Fibroblast of upper back skin (primary cell): ENCODE measurements around the gene DBP.

Source experiments
- DNase-seq: peaks from one replicate; pipeline ENCODE4 v3.0.0-alpha.2; 2013

DBP gene

DNA sequence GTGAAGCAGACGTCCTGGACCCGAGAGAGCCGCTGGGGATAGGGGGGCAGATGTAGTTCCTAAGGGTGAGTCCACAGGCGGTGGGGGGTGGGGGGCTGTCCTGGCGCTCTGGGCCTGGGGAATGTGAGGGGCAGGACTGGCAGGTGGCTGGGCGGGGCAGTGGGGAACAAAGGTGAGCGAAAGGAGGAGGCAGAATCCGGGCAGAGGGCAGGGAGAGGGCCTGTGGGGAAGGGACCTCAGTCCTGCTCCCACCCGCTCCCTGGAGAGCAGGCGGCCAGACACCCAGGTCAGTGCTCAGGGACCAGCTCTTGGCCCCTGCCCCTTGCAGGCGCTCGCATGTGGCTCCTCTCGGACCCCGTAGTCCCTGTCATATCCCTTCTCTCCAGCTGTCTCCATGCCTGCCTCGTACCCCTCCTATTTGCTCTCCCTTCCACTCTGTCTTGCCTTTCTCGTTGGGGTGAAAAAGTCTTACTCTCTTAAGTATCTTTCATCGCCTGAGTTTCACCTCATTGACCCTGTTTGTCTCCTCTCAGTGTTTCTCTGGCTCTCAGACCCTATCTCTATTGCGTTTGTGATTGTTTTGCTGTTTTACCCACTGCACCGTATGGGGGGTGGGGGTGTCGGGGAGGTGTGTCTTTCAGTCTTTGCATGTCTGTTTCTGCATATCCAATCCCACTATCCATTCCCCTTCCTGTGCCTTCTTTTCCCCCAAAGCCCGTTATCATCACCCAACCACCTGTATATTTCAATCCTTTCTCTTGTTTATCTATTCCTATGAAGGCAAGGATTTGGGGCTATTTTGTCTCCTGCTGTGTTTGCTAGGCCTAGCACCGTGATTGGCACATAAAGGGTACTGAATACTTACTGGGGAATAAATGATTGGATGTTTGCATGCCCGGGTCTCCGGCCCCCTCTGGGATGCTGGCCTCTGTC lies 12.1 kb downstream of the DBP start:
- DNase-seq = no peak

DNA sequence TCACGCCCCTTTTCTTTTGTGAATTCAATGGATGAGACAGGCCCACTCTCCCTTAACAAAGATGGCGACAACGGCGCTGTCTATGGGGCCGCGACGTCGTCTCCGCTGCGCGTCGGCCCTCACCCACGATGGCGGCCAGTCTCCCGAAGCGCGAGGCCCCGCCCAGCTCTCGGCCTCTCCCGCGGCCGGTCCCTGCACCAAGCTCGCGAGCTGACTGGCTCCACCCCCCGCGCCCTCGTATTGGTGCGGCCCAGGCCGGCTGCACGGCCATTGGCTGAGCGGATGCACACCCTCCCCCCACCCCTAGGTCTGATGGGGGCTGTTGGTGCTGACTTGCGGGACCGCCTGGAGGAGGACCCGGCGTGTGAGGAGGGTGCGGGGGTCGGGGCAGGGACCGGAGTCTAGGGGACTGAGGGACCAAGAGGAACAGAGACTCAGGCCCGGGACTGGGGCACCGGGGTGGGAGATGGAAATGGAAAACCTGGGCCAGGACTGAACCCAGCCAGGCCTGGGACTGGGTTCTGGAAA lies 13.0 kb downstream of the DBP start:
- peak; percentile 98 for DNase-seq

DNA sequence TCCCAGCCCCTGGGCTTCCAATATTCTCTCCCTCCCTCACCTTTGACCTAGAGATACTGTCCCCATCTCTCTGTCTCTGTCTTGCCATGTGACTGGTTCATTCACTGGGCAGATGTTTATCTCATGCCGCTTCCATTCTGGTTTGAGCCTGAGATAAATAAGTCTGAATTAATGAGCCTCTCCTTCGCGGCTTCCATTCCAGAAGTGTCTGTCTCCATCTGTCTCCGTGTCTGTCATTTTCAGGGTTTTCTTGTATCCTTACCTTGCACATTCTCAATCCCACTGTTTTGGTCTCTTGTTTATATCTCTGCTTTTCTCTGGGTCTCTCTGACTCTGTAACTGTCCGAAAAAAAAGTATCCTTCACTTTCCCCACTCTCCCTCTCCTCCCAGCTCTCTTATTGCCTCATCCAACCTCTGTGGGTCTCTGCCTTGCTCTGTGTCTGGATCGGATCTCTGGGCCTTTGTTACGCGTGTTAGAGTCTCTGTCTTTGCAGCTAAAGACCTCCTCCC lies 13.6 kb downstream of the DBP start:
- no peak for DNase-seq

DNA sequence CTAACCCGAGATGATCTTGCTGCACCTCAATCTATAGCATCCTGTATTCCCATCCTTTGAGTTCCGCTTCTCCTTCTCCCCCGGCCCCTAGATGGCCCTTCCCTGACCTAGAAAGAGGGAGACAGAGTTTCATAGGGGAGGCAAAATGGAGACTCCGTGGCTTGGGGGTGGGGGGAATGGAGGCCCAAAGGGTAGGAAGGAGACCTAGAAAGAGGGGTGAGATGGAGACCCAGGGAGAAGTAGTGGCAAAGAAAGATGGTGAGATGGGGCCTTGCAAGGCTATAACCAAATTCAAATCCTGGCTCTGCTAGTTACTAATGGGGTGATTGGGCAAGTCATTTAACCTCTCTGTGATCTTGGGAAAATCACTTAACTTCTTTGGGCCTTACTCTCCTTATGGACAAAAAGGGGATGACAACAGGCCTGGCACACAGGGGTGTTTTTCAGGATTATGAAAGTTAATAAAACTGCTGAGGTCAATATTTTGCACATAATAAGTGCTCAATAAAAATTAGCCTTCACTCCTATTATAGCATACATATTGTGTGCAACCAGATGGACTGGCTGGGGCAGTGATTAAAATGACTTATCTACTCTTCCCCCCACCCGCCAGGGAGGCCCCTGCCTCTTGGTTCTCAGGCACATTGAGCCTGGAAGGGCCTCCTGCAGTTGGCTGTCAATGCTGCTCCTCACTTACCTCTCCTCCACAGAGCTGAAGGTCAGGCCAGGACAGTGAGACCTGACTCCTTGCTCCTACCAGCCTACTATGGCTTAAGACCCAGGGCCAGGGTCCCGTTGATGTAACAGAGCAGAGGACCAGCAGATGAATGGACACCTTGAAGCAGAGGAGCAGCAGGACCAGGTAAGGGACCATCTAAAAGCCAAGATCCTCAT lies 17.2 kb downstream of the DBP start:
- no peak for DNase-seq

DNA sequence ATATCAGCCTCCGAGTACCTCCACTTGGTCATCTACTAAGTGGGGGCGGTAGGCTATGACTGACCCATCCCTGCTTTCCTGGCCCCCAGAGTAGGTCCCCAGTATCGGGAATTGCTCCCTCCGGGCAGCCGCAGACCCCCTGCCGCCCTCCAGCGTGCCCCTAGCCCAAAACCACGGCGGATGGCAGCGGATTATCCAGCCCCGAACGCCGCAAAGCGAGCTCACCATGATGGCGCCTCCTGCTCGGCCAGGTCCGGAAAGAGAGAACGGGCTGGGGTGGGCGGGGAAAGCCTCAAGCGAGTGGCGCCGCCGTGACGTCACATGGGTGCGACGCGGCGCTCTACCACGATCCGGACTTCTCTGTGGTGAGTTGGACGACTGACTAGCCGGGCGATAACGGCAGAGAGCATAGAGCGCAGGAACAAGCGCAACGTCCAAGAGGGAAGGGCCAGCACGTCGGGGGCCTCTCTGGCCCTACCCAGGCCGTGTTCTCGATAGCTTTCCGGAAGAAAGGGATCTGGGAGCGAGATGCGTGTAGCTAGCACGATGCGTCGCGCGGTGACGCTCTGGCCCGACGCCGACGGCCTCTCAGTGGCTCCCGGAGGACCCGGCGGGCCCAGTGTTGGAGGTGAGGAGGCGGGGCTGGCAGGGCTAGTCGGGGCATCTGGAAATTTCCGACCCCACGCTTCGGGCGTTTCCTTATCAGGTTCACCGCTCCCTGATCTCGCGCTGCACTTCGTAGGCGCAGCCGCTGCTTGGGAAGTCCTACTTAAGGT lies 18.1 kb downstream of the DBP start, which contains the start of the genes RPL18 and SPHK2:
Gene RPL18 (minus strand): TSS at position 263 of the 776 bp plus-strand sequence. CDS start 35 bp downstream, at position 228.
Gene SPHK2 (plus strand): TSS at position 591 of the 776 bp plus-strand sequence. CDS start 1,009 bp downstream, outside the sequence.
- peak; percentile 100 for DNase-seq

DNA sequence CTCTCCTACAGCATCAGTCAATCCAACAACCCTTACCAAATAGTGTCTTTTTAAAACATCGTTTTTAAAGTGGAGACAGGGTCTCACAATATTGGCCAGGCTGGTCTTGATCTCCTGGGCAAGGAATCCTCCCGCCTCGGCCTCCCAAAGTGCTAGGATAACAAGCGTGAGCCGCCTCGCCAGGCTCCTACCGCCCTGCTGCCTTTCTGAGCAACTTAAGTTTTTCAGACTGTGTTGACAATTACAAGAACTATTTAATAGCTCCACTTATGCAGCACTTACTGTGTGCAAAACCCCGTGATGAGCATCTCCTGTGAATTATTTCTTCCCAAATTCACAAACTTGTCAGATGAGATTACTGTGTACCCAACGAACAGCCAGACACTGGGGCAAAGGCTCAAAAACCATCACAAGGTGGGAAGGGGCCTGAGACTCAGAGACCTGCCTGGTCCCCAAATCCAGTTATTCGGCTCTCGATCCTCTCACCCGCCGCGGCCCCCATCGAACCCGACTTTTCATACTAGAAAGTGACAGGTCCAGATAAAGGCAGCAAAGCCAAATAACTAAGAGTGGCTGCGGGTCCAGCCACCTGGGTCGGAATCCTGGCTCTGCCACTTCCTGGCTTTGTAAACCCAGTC lies 18.8 kb downstream of the DBP start:
- DNase-seq = no peak

DNA sequence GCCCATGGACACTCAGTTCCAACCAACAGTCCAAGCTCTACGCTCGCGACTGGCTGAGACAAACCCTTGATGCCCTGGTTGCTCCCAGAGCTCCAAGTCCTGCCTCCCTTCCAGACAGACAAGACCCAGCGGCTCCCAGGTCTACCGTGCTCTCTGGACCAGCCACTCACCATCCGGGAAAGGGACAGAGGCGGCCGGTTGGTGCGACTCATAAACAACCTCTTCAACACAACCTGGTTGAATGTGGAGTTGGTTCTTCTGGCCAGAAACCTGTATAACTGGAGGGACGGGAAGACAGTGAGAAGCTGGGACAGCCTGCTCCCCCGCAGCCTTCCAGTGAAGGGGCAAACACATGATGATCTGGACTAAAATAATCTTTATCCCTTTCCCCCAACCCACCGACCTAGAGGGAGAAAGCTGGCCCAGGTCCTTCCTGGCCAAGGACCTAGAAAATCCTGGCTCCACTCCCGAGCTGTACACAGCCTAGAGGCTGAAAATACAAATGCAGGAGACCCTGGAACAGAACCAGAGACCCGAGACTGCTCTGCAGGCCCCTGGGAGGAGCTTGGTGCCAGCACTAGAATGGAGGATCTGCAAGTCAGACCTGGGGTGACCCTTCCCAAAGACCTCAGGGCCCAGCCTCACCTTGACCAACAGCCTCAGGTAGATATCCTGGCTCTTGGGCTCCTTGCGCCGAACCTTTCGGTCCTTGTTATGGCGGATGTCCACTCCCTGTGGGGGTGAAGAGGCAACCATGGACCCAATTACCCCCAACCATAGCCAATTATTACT lies 19.8 kb downstream of the DBP start:
- DNase-seq = no peak

DNA sequence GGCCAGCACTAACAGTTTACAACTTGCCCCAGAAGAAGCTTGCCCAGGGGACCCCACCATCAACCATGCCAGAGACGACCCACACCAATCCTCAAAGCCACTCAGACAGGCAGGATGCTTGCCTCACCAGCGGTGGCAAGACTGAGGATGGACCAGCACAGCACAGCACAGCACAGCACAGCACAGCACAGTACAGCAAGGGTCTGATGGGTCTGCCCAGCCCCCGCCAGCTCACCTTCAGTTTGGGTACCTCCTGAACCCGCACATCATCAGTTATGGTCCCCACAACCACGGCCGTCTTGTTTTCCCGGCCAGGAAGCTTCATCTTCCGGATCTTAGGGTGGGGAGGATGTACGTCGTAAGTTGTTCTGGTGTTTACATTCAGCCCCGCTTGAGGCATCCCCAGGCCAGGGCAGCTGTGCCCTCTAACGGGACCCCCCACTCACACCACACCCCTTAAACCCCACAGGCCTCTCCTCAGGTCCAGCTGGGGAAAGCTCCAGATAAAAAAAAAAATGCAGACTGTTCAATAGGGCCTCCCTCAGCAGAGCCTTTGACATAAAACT lies 20.6 kb downstream of the DBP start:
- DNase-seq = no peak

DNA sequence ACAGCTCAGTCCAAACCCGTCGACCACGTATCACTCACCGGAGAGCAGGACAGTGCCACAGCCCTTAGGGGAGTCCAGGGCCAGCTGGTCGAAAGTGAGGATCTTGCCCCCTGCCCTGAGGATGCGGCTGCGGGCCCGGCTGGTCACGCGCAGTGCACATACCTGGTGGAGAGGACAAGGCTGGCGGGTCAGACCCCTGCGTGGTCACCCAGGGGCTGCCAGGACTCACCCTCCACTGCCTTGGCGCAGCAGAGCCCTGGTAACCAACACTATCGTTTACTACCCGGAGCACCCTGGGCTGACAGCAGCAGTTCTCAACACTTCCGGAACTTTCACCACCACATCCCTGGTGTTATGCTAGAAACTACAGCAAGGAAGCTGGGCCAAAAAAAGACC lies 21.1 kb downstream of the DBP start:
- DNase-seq = no peak

DNA sequence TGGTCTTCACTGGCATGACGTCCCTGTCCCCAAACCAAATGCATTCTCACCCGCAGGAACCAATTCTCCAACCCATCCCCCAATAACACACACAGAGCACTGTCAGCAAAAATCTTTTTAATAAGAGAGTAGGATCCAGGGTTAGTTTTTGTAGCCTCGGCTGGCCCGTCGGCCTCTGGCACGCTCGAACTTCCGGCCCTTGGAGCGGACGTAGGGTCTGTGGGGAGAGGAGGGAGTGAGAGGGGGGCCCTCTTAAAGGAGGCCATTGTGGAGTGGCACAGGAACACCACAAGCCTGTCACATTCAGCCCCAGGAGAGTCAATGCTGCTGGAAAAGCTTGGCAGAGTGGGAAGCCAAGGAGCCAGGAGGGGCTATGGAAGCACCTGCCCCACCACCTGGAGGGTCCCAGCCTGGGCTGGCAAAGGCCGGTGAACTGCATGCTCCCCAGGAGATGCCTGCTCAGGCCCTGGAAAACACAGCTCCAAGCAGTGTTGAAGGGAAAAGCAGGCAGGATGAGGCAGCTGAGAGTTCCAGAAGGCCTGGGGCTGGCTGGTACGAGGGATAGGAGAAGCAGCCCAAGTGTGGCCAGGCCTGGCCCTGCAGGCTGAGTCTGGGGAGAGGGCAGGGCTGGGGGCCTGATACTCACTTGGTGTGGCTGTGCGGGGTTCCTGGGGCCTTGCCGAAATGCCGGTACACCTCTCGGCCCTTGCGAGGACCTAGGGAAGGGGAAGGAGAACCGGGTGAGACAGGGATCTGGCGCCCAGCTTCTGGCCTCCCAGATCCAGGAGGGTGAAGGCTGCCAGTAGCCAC lies 21.7 kb downstream of the DBP start:
- no peak for DNase-seq

DNA sequence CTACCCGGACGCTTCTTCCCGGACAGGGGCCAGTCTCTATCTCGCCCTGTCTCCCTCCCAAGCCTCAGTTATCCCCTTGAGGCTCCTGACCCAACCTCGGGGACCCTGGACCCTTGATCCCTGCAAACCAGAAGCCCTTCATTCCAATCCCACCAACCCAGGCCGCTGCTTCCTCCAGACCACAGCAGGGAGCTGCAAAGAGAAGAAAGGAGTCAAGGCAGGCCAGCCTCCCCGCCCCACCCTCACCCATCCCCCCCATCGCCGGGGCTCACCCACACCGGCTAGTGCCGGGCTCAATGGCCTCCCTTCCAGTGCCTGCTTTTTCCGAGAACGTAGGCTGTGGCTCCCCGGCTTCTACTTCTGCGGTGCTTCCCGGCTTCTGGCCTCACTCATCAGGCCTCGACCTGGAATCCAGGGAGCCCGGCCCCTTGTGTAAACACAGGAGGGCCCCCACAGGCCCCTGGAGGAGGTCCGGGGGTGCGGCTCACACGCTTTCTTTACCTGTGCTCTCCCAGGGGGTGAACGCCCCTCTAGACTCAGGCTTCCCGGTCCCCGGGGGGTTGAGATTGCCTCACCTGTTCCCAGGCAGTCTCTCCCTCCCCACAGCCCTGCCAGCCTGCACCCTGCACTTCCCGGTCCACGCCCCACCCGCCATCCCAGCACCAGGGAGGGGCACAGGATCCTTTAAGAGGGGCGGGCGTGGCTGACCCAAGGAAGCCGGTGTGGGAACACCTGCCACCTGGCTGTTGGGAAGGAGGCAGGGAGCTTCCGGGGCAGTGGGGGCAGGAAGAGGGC lies 22.5 kb downstream of the DBP start, which contains the start of gene FAM83E:
Gene FAM83E (minus strand): TSS at position 641 of the 795 bp plus-strand sequence. CDS start 1,704 bp downstream, outside the sequence.
- DNase-seq = no peak

DNA sequence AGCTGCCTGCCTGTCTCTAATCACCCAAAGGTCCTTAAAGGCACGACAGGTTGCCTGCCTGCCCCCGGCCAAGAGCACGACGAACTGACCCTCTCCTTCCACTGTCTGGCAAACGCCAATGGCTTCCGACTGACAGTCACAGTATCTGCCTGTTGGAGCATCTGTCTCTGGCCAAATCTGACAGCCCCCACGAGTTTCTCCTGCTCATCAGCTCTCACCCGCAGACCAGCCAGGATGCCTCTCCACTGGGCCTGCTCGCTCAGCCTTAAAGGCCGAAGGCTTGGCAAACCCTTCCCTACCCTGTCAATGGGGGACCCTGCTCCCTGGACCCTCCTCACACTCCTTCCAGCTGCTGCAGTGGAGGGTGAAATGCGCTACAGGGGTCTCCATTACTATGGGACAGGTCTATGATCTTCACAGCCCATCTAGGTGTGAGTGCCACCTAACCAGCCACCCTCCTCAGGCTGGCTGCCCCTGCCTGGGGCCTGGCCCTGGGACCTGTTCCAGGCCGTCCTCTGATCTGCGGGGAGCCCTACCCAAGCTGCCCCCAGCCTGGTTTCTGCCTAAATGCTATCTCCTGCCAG lies 23.2 kb downstream of the DBP start:
- no peak for DNase-seq

DNA sequence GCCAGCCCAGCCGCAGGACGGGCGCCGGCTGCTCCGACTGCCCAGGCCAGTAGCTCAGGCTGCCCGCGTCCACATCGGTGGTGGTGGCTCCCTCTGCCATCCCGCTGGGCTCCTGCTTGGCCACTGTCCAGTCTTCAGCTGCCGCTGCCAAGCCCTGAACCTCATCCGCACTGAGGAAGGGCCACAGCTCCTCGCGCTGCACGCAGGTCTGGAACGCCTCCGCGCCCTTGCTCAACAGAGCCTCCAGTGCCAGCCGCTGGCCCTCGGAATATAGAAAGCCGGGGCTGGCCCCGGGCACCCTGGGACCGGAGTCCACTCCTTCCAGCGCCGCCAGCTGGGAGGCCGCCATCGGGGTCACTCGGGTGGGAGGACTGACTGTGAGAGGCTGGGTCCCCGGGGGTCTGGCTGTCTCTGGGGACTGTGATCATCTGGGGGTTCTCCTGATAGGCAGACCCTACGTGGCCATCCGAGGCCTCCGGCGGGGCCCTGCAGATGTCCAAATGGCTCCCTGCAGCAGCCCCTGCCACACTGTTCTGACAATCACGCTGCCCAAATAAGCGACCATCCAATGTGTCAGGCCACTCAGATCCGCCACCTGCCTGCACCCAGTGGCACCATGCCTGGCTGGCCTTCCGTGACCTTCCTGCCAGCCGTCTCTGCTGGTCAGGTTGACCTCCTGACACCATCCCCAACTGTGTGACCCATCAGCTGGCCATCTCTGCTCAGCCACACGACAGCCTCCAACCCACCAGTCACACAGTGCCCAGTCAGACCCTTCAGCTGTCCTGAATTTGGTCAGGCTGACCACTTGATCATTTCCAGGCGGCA lies 23.9 kb downstream of the DBP start:
- DNase-seq = no peak

DNA sequence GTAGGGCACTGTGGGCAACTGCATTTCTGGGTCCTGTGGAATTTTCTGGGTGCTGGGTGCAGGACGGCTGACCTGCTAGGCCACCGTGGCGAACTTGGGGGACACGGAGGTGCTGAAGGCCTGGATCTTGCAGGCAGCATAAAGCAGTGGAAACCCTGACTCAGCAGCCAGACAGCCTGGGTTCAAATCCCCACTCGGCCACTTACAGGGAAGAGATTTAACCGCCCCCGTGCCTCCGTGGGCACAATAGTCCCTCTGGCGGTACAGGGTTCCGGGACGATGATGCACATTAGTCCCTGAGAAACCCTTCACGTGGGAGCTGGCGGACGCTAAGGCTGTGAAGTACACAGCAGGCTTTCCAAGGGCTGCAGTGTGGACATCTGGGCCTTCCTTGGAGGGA lies 25.3 kb downstream of the DBP start:
- no peak for DNase-seq

DNA sequence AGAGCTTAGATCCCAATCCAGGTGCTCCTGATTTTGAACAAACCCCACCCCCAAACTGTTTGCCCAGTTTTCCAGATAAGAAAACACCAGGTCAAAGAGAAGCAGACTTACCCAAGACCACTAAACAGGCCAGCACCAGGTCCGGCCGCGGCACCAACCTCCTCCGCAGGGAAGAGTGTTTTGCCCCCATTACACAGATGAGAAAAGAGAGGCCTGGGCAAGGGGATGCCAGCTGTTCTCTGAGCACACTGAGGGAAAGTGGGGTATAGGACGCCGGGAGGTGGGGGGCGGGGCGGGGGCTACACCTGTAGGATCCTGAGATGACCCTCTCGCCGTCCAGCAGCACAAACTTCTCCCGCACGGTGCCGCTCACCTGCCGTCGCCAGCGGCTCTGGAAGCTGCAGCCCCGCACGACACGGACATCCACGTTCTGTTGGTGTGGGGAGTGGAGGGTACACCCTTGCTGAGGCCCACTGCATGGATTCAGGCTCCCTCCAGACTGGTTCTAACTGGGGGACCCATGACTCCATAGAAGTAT lies 27.5 kb downstream of the DBP start:
- no peak for DNase-seq

DNA sequence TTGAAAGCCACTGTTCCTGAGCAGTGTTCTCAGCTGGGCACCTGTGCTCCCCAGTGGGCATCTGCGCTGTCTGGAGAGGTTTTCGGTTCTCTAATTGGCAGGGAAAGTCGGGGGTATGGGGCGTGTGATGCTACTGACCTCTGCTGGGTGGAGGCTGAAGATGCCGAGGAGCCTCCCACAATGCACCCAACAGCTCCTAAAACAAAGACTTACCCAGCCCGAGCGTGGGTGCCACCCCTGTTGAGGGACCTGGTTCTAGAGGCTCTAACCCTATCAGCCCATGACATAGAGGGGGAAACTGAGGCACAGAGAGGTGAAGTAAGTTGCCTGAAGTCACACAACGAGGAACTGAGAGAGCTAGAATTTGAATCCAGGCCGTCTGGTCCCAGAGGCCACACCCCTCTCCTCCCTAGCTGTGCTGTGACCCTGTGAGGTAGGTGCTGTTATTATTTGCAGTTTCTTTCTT lies 28.3 kb downstream of the DBP start:
- DNase-seq = peak; percentile 49

DNA sequence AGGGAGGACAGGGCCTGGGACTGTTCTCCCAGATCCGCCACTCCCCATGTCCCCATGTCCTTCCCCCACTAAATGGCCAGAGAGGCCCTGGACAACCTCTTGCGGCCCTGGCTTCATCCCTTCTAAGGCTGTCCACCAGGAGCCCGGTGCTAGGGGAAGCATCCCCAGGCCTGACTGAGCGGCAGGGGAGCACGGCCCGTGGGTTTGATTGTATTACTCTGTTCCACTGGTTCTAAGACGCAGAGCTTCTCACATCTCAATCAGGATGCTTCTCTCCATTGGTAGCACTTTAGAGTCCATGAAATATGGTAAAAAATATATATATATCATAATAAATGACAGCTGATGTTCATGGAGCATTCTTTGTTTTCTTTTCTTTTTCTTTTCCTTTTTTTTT lies 29.8 kb downstream of the DBP start:
- DNase-seq = no peak
